Lung (tissue), 12 donors: ENCODE measurements around the gene RXRG. TPM values are rescaled to one million over a fixed set of nuclear protein-coding genes. Genes with fewer than 3 reads are reported as not detected.
A peak's percentile ranks its signal among the peaks of the same experiment; 100 is the strongest.

Experiments
- ATAC-seq: fragments of 200-7000 bp; cut with Tn5 transposase; one replicate; pipeline ENCODE4 v1.9.1; 2020; ENCODE audit warnings: moderate number of reproducible peaks; ENCODE audit not compliant: insufficient read depth, low FRiP score
- DNase-seq, 3 donors: peaks; one replicate each; pipeline ENCODE4 v3.0.0-alpha.2; 2013 to 2017
- H3K27ac ChIP-seq, 2 donors: one replicate each; pipeline ENCODE4 v1.5.1; 2013; ENCODE audit warnings: mild to moderate bottlenecking in 2 of 2, moderate library complexity in 2 of 2, control low read depth in 1 of 2, inconsistent platforms in 1 of 2, low read depth in 1 of 2, low read length in 1 of 2
- H3K27me3 ChIP-seq, 3 donors: one replicate each; pipeline ENCODE4 v1.5.1; 2013; ENCODE audit warnings: low read length in 2 of 3; ENCODE audit not compliant: control insufficient read depth in 3 of 3, insufficient read depth in 3 of 3
- H3K36me3 ChIP-seq, 4 donors: one replicate each; pipeline ENCODE4 v1.5.1; 2013; ENCODE audit warnings: low read length in 4 of 4, mild to moderate bottlenecking in 1 of 4, moderate library complexity in 1 of 4; ENCODE audit not compliant: control insufficient read depth in 4 of 4, insufficient read depth in 4 of 4
- H3K4me1 ChIP-seq, 5 donors: one replicate each; pipeline ENCODE4 v1.5.1; 2013; ENCODE audit warnings: low read length in 5 of 5, mild to moderate bottlenecking in 2 of 5, moderate library complexity in 1 of 5; ENCODE audit not compliant: control insufficient read depth in 5 of 5, insufficient read depth in 5 of 5
- H3K4me3 ChIP-seq: one replicate; pipeline ENCODE4 v1.5.1; 2013; ENCODE audit warnings: mild to moderate bottlenecking, control low read depth, moderate library complexity
- H3K9ac ChIP-seq, 2 donors: one replicate each; pipeline ENCODE4 v1.5.1; 2013; ENCODE audit warnings: low read length in 2 of 2, control low read depth in 1 of 2; ENCODE audit not compliant: insufficient read depth in 1 of 2
- H3K9me3 ChIP-seq, 4 donors: one replicate each; pipeline ENCODE4 v1.5.1; 2013; ENCODE audit warnings: low read length in 3 of 4, mild to moderate bottlenecking in 1 of 4, moderate library complexity in 1 of 4; ENCODE audit not compliant: control insufficient read depth in 4 of 4, insufficient read depth in 3 of 4
- WGBS, 2 donors: extraction: QIAGEN DNeasy Blood & Tissue Kit; methylation state at CpG; one replicate each; pipeline ENCODE4 v1.1.7; 2013; 5-methylcytosine and 5-hydroxymethylcytosine counted together
- polyA plus RNA-seq, 2 donors: library from polyadenylated mRNA; stranded (reverse); fragments of 200-250 nt; gene quantifications; one replicate each; pipeline ENCODE4 v1.2.1, GENCODE V29; 2013
- total RNA-seq, 2 donors: library from RNA; depleted of rRNA in 1 of 2; stranded (reverse); fragments of >200 nt in 1 of 2; gene quantifications; one replicate each; pipeline ENCODE4 v1.2.1, GENCODE V29; 2014 to 2021
- TF ChIP-seq, protein P1 (sequence below): IDR thresholded peaks from 2 replicates; pipeline ENCODE4 v1.5.1; 2012; ENCODE audit warnings: mild to moderate bottlenecking; ENCODE audit errors: control extremely low read depth, extremely low read depth
- donor health status: control.
- donor health status: control.
- donor health status: Bipolar disorder and iron deficiency.
- donor health status: healthy.
- donor health status: DM: yes; HTN: yes; CAD: no.

Gene RXRG
- total and polyA plus RNA-seq, 4 donors = 0.55 to 3.0 (median 1.7) TPM

DNA sequence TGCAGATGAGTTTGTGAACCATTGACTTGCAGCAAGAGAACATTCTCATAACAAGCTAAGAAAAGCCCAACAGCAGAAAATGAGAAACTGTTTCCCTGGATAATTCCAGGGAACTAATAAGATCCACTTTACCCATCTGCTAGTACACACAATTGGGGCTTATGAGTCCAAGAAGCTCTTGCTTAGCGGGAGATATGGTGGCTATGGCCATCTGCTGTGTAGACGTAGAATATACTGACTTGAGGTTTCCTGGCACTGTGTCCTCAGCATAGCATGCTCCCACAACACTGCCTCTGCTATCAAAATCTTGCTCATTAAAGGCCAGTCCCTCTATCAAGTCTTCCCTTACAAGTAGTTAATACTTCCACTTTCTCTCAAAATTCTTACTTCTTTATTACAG is 6.8 kb upstream of the RXRG start:
- DNase-seq (no peak), ATAC-seq (no peak)
- Histone ChIP-seq H3K4me1 (peaks cover 0 to 6% (median 0%) of the 10 kb centered on the region in 5 donors), H3K36me3 (no peaks in the 10 kb centered on the region), H3K9ac (no peak overlapping the region), H3K9me3 (no peaks in the 10 kb centered on the region), H3K27me3 (no peaks in the 10 kb centered on the region), H3K4me3 (no peak overlapping the region), H3K27ac (no peak overlapping the region)
- 76 to 85% methylated on average over 2 of the region's 2 CpGs for WGBS, 2 donors
- TF ChIP-seq, protein P1, sequence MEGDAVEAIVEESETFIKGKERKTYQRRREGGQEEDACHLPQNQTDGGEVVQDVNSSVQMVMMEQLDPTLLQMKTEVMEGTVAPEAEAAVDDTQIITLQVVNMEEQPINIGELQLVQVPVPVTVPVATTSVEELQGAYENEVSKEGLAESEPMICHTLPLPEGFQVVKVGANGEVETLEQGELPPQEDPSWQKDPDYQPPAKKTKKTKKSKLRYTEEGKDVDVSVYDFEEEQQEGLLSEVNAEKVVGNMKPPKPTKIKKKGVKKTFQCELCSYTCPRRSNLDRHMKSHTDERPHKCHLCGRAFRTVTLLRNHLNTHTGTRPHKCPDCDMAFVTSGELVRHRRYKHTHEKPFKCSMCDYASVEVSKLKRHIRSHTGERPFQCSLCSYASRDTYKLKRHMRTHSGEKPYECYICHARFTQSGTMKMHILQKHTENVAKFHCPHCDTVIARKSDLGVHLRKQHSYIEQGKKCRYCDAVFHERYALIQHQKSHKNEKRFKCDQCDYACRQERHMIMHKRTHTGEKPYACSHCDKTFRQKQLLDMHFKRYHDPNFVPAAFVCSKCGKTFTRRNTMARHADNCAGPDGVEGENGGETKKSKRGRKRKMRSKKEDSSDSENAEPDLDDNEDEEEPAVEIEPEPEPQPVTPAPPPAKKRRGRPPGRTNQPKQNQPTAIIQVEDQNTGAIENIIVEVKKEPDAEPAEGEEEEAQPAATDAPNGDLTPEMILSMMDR = no peak

- H3K9ac ChIP-seq = no peak overlapping the region
- H3K9me3 ChIP-seq = no peaks in the 10 kb centered on the region
- peaks cover 0 to 15% (median 4%) of the 10 kb centered on the region in 5 donors for H3K4me1 ChIP-seq
- H3K36me3 ChIP-seq = no peaks in the 10 kb centered on the region
- H3K27ac ChIP-seq = no peak overlapping the region
- peaks cover 0 to 6% (median 0%) of the 10 kb centered on the region in 3 donors for H3K27me3 ChIP-seq
- DNase-seq (no peak), ATAC-seq (no peak)
- TF ChIP-seq, protein P1 = no peak
- 32 to 46% methylated on average over 1 of the region's 1 CpG for WGBS, 2 donors
- H3K4me3 ChIP-seq = no peak overlapping the region
Observed at GRCh38 chr1:165449131-165449530, 4.2 kb upstream of the RXRG start.

GRCh38 chr1:165445388-165445787 is 462 bp upstream of the RXRG start:
- Histone ChIP-seq H3K9me3 (no peaks in the 10 kb centered on the region), H3K27me3 (peaks cover 0 to 6% (median 0%) of the 10 kb centered on the region in 3 donors), H3K4me1 (peaks cover 0 to 39% (median 9%) of the 10 kb centered on the region in 5 donors), H3K36me3 (no peaks in the 10 kb centered on the region), H3K27ac (peak overlapping the region in 1 of 2 donors; percentile 34), H3K4me3 (no peak overlapping the region), H3K9ac (no peak overlapping the region)
- DNase-seq = no peak
- WGBS, 2 donors = 42 to 60% methylated on average over 4 of the region's 4 CpGs
- TF ChIP-seq, protein P1 = no peak
- ATAC-seq = no peak
